SJCRH30 (cell line): ENCODE measurements around the gene SCYGR3. TPM values are rescaled to one million over a fixed set of nuclear protein-coding genes. Genes with fewer than 3 reads are reported as not detected.

Experiments
- total RNA-seq: library from RNA; depleted of rRNA; stranded (reverse); fragments of >200 nt; shearing (Covaris generic); gene quantifications from 2 replicates; pipeline ENCODE4 v1.2.3, GENCODE V29; 2014; rRNA removed

SCYGR3 gene
- total RNA-seq, 1 experiment from 2014 or later = not detected

Other genes starting within 250 kb of the SCYGR3 start
- not detected in 2 replicates for gene TM4SF20, start 235.5 kb downstream of the SCYGR3 start, total RNA-seq
- gene SCYGR1, start 226.9 kb downstream of the SCYGR3 start, total RNA-seq = not detected in 2 replicates
- 76.0 and 89.9 TPM in 2 replicates for gene AGFG1, start 142.7 kb downstream of the SCYGR3 start, total RNA-seq
- not detected in 2 replicates for gene SCYGR2, start 15.9 kb downstream of the SCYGR3 start, total RNA-seq
- gene SCYGR4, start 2.7 kb upstream of the SCYGR3 start, total RNA-seq = not detected in 2 replicates
- not detected in 2 replicates for gene SCYGR5, start 52.0 kb upstream of the SCYGR3 start, total RNA-seq
- not detected in 2 replicates for gene SLC19A3, start 103.2 kb upstream of the SCYGR3 start, total RNA-seq
- not detected in 2 replicates for gene SCYGR6, start 109.9 kb upstream of the SCYGR3 start, total RNA-seq
- not detected in 2 replicates for gene SCYGR7, start 113.5 kb upstream of the SCYGR3 start, total RNA-seq
- gene SCYGR8, start 131.1 kb upstream of the SCYGR3 start, total RNA-seq = not detected in 2 replicates
- 4.2 and 4.3 TPM in 2 replicates for gene CCL20, start 199.0 kb upstream of the SCYGR3 start, total RNA-seq